HCT116 (cell line): ENCODE results near the gene BMPER. TPM values are rescaled to one million over a fixed set of nuclear protein-coding genes. Genes with fewer than 3 reads are reported as not detected.

ENCODE experiments used
- ATAC-seq: fragments of 200-7000 bp; cut with Tn5 transposase; 2 replicates; pipeline ENCODE4 v1.9.1; 2020; ENCODE audit warnings: mild to moderate bottlenecking, moderate library complexity
- BruUV-seq: library from RNA; stranded (reverse); fragments of 400-500 nt; replicated peaks from 2 replicates; lab custom pipeline; 2021; lab: Mats Ljungman, UMichigan
- CTCF ChIA-PET: fragments of 300-600 bp; sonication (Branson Sonifier 250); formaldehyde crosslinking; loops from one replicate; lab custom pipeline; 2021; ENCODE audit warnings: antibody characterized with exemption; lab: Charles Lee
- POLR2A ChIA-PET: fragments of 300-600, 350-600 bp; sonication (Branson Sonifier 250); formaldehyde crosslinking; loops from one replicate; lab custom pipeline; 2021; ENCODE audit warnings: antibody characterized with exemption; lab: Charles Lee
- RAD21 ChIA-PET, 2 experiments: fragments of 300-600 bp; sonication (Branson Sonifier 250); formaldehyde crosslinking; loops; one replicate each; lab custom pipeline; 2023; ENCODE audit warnings: low total read pairs in 2 of 2; ENCODE audit not compliant: uncharacterized antibody in 2 of 2, unreplicated experiment in 2 of 2, low non-redundant PET in 1 of 2; lab: Charles Lee
- DNase-seq: peaks from one replicate; pipeline ENCODE4 v3.0.0-alpha.2; 2010; ENCODE audit warnings: low read depth, low spot score
- H2AFZ ChIP-seq: fragments of 200-600 bp; shearing (Covaris generic), sonication (generic); 2 replicates; pipeline ENCODE4 v1.6.1; 2017; ENCODE audit warnings: low read depth, mixed run types, mixed read lengths, antibody characterized with exemption, low read length; ENCODE audit not compliant: poor library complexity, severe bottlenecking
- H3K27ac ChIP-seq: 2 replicates; pipeline ENCODE4 v1.5.1; 2012; ENCODE audit warnings: low read depth, low read length
- H3K27me3 ChIP-seq: fragments of 200-600 bp; sonication (generic); 2 replicates; pipeline ENCODE4 v1.6.1; 2016; ENCODE audit warnings: mixed run types, low read length, mixed read lengths; ENCODE audit not compliant: insufficient read depth
- H3K36me3 ChIP-seq, 2 experiments: fragments of 200-500 bp in 1 of 2; fragments of 200-600 bp in 1 of 2; sonication (Bioruptor generic) in 1 of 2; sonication (generic) in 1 of 2; 2 replicates each; pipeline versions ENCODE4 v1.5.1 to v1.6.1; 2014 to 2016; ENCODE audit warnings: low read length in 2 of 2, inconsistent platforms in 1 of 2, mixed read lengths in 1 of 2, mixed run types in 1 of 2; ENCODE audit not compliant: insufficient read depth in 2 of 2, control insufficient read depth in 1 of 2
- H3K4me1 ChIP-seq, 2 experiments: fragments of 200-600 bp in 1 of 2; sonication (generic) in 1 of 2; 2 replicates each; pipeline versions ENCODE4 v1.5.1 to v1.6.1; 2012 to 2017; ENCODE audit warnings: low read length in 2 of 2, inconsistent platforms in 1 of 2, mild to moderate bottlenecking in 1 of 2, mixed read lengths in 1 of 2, mixed run types in 1 of 2, moderate library complexity in 1 of 2; ENCODE audit not compliant: insufficient read depth in 2 of 2, control insufficient read depth in 1 of 2
- H3K4me2 ChIP-seq: fragments of 200-600 bp; sonication (generic); 2 replicates; pipeline ENCODE4 v1.6.1; 2017; ENCODE audit warnings: mixed run types, low read length, mixed read lengths
- H3K4me3 ChIP-seq, 2 experiments: fragments of 200-600 bp in 1 of 2; sonication (generic) in 1 of 2; replicated peaks in 1 of 2; 2 replicates each; pipeline ENCODE4 v1.5.1; 2011 to 2016; ENCODE audit warnings: low read length in 2 of 2, control low read depth in 1 of 2, low read depth in 1 of 2, mild to moderate bottlenecking in 1 of 2, mixed read lengths in 1 of 2, mixed run types in 1 of 2
- H3K79me2 ChIP-seq: fragments of 200-600 bp; sonication (generic); 2 replicates; pipeline ENCODE4 v1.6.1; 2017; ENCODE audit warnings: mild to moderate bottlenecking, mixed run types, low read length, moderate library complexity, mixed read lengths; ENCODE audit not compliant: insufficient read depth
- H3K9ac ChIP-seq: fragments of 200-600 bp; sonication (generic); 2 replicates; pipeline ENCODE4 v1.6.1; 2016; ENCODE audit warnings: low read length, mixed read lengths
- H3K9me2 ChIP-seq: fragments of 200-600 bp; sonication (generic), shearing (Covaris generic); 2 replicates; pipeline ENCODE4 v1.6.1; 2017; ENCODE audit warnings: mixed run types, mild to moderate bottlenecking, moderate library complexity; ENCODE audit not compliant: insufficient read depth
- H3K9me3 ChIP-seq, 2 experiments: fragments of 200-500 bp in 1 of 2; fragments of 200-600 bp in 1 of 2; sonication (Bioruptor generic) in 1 of 2; sonication (generic) in 1 of 2; 2 replicates each; pipeline ENCODE4 v1.6.1; 2014 to 2017; ENCODE audit warnings: low read length in 2 of 2, mixed read lengths in 2 of 2, inconsistent platforms in 1 of 2, low read depth in 1 of 2, mild to moderate bottlenecking in 1 of 2, mixed run types in 1 of 2, moderate library complexity in 1 of 2; ENCODE audit not compliant: control insufficient read depth in 1 of 2, insufficient read depth in 1 of 2
- H4K20me1 ChIP-seq: fragments of 200-600 bp; sonication (generic), shearing (Covaris generic); 2 replicates; pipeline ENCODE4 v1.6.1; 2017; ENCODE audit warnings: mixed run types, mild to moderate bottlenecking, moderate library complexity; ENCODE audit not compliant: insufficient read depth
- CEBPB ChIP-seq: IDR thresholded peaks from 2 replicates; pipeline ENCODE4 v1.6.1; 2012; ENCODE audit warnings: low read depth
- CTCF ChIP-seq, 3 experiments: fragments of 200-600 bp in 1 of 3; sonication (generic) in 1 of 3; IDR thresholded peaks in 2 of 3; conservative IDR thresholded peaks in 1 of 3; 2 replicates each; pipeline ENCODE4 v1.5.1; 2012 to 2017; ENCODE audit warnings: low read depth in 2 of 3, low read length in 2 of 3, antibody characterized with exemption in 1 of 3, borderline replicate concordance in 1 of 3, control low read depth in 1 of 3, mild to moderate bottlenecking in 1 of 3, mixed read lengths in 1 of 3, mixed run types in 1 of 3, moderate library complexity in 1 of 3; ENCODE audit not compliant: insufficient read depth in 1 of 3
- EGR1 ChIP-seq: IDR thresholded peaks from 2 replicates; pipeline ENCODE4 v1.6.1; 2012; ENCODE audit warnings: low read depth
- ELF1 ChIP-seq: IDR thresholded peaks from 2 replicates; pipeline ENCODE4 v1.6.1; 2012; ENCODE audit warnings: low read depth, borderline replicate concordance
- EZH2phosphoT487 ChIP-seq: fragments of 200-600 bp; IDR thresholded peaks from 2 replicates; pipeline ENCODE4 v1.6.1; 2018; ENCODE audit warnings: antibody characterized with exemption, borderline replicate concordance
- JUND ChIP-seq: IDR thresholded peaks from 2 replicates; pipeline ENCODE4 v1.6.1; 2012
- POLR2A ChIP-seq: IDR thresholded peaks from 2 replicates; pipeline ENCODE4 v1.7.0; 2011; ENCODE audit warnings: borderline replicate concordance; ENCODE audit not compliant: insufficient read depth, insufficient read length; ENCODE audit errors: extremely low read depth
- POLR2AphosphoS5 ChIP-seq: IDR thresholded peaks from 2 replicates; pipeline ENCODE4 v1.6.1; 2011; ENCODE audit warnings: mild to moderate bottlenecking, low read depth, low read length, moderate library complexity
- REST ChIP-seq: IDR thresholded peaks from 2 replicates; pipeline ENCODE4 v1.6.1; 2012; ENCODE audit warnings: low read depth
- SP1 ChIP-seq: IDR thresholded peaks from 2 replicates; pipeline ENCODE4 v1.6.1; 2012; ENCODE audit warnings: low read depth
- SRF ChIP-seq: IDR thresholded peaks from 2 replicates; pipeline ENCODE4 v1.6.1; 2012; ENCODE audit warnings: low read depth
- TCF7L2 ChIP-seq: IDR thresholded peaks from 2 replicates; pipeline ENCODE4 v1.7.0; 2011; ENCODE audit warnings: borderline replicate concordance, inconsistent platforms; ENCODE audit not compliant: insufficient read depth, insufficient read length; ENCODE audit errors: extremely low read depth
- ZBTB33 ChIP-seq: IDR thresholded peaks from 2 replicates; pipeline ENCODE4 v1.6.1; 2011; ENCODE audit warnings: mild to moderate bottlenecking, low read length, moderate library complexity; ENCODE audit not compliant: insufficient replicate concordance; ENCODE audit errors: extremely low read depth
- intact Hi-C: fragments of 100-400 bp; cut with micrococcal nuclease; formaldehyde crosslinking; loops from 2 replicates; pipeline ENCODE4 v1.10.0; 2022
- total RNA-seq: library from RNA; stranded (reverse); gene quantifications from one replicate; pipeline ENCODE4 v1.2.1, GENCODE V29; 2021; ENCODE audit not compliant: unreplicated experiment

Gene BMPER
- total RNA-seq, 1 experiment from 2014 or later, result not detected

- Histone ChIP-seq H3K4me3 (no peak overlapping the region), H3K9me3 (no peaks in the 10 kb centered on the region), H3K27me3 (no peaks in the 10 kb centered on the region), H3K36me3 (no peaks in the 10 kb centered on the region), H3K4me2 (no peak overlapping the region), H4K20me1 (no peaks in the 10 kb centered on the region), H3K27ac (no peak overlapping the region), H3K9ac (no peak overlapping the region), H3K79me2 (no peaks in the 10 kb centered on the region), H3K9me2 (no peaks in the 10 kb centered on the region), H2AFZ (no peak overlapping the region), H3K4me1 (no peaks in the 10 kb centered on the region)
- POLR2A ChIA-PET, result no interaction called here
- intact Hi-C loops, result no loop called here
- ATAC-seq (no peak), DNase-seq (no peak)
- RAD21 ChIA-PET, result no interaction called here
- TF ChIP-seq REST (no peak), TCF7L2 (no peak), EGR1 (no peak), JUND (no peak), SP1 (no peak), CEBPB (no peak), ZBTB33 (no peak), EZH2phosphoT487 (no peak), ELF1 (no peak), SRF (no peak), POLR2AphosphoS5 (no peak), POLR2A (no peak), CTCF (IDR thresholded peaks at IDR 0.05 in 2 of 3, conservative IDR thresholded peaks at IDR 0.05 in 1 of 3; ENCODE audit: borderline replicate concordance in 1 of 3, insufficient read depth in 1 of 3, low read depth in 2 of 3, low read length in 2 of 3) (no peak)
- BruUV-seq, result no TSS peak
- CTCF ChIA-PET, result interaction anchor here (1.7 kb wide), 1 partner anchor 27 kb away, joined by 4 read pairs; no protein-coding TSS in a partner anchor
Measured at GRCh38 chr7:34061149-34061548, 155.8 kb downstream of the BMPER start.
